Measurements from ENCODE around the gene FRMD1. TPM values are rescaled to one million over a fixed set of nuclear protein-coding genes. Genes with fewer than 3 reads are reported as not detected.

Gene FRMD1
- total RNA-seq, 1 experiment from 2014 or later, result not detected

GRCh38 chr6:168037856-168038255 lies 41.2 kb downstream of the FRMD1 start:
- Histone ChIP-seq H3K27me3 (replicated peaks) (no peaks in the 10 kb centered on the region), H3K4me3 (no peak overlapping the region), H3K9me3 (replicated peaks) (0 out of 2 replicates have a peak, but pooled peaks cover 4% of the 10 kb centered on the region), H3K36me3 (no peaks in the 10 kb centered on the region), H3K4me1 (replicated peaks) (peaks cover 21% of the 10 kb centered on the region), H3K27ac (no peak overlapping the region)
- no peak for DNase-seq (ENCODE audit: low read depth in 1 of 2, low spot score in 2 of 2)

GRCh38 chr6:168037242-168037641 lies 41.8 kb downstream of the FRMD1 start:
- Histone ChIP-seq H3K4me3 (no peak overlapping the region), H3K9me3 (replicated peaks) (0 out of 2 replicates have a peak, but pooled peaks cover 4% of the 10 kb centered on the region), H3K27me3 (replicated peaks) (no peaks in the 10 kb centered on the region), H3K4me1 (replicated peaks) (peaks cover 27% of the 10 kb centered on the region), H3K27ac (no peak overlapping the region), H3K36me3 (no peaks in the 10 kb centered on the region)
- DNase-seq (ENCODE audit: low read depth in 1 of 2, low spot score in 2 of 2), result no peak

DNA sequence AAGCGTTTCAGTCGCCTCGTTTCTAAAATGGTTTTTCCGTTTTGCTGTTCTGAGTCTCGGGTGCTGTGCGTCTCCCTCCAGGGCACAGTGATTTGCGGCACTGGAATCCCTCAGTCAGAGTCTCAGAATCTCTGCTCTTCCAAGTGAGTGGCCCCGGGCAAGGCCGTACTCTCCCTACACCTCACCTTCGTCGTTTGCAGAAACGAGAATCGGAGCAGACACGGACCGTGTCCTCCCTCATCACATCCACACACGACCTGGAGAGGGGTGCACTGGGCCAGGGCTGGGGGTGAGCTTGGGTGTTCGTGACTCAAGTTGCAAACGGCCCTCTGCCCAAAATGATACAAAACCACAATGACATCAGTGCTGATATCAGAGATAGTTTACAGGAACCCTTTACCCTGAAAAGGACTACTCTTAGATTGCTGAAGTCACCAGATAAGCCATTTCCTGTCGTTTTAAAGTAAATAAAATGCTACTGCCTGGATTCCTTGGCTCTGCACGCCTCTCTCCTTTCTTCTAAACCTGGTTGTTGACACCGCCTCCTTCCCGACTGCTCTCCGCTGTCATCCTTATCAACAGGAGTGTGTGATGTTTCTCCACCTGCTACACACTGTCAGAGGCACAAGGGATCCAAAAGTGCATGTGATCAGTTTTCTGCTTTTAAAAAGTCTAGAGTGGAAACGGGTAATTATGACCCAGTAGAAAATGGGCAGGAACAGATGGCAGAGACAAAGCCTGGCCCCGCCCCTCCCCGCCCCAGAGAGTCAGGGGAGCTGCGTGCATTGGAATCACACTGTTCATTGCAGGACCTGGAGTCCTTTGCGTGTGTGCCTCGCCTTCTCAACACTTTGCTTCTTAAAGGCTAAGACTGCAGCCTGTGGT lies 43.1 kb downstream of the FRMD1 start:
- Histone ChIP-seq H3K4me3 (peak overlapping the region; percentile 19), H3K36me3 (no peaks in the 10 kb centered on the region), H3K9me3 (replicated peaks) (0 out of 2 replicates have a peak, but pooled peaks cover 4% of the 10 kb centered on the region), H3K27ac (peak overlapping the region; percentile 61), H3K4me1 (replicated peaks) (peaks cover 41% of the 10 kb centered on the region), H3K27me3 (replicated peaks) (no peaks in the 10 kb centered on the region)
- DNase-seq (ENCODE audit: low read depth in 1 of 2, low spot score in 2 of 2), result peak in 1 of 2 experiments; percentile 45

DNA sequence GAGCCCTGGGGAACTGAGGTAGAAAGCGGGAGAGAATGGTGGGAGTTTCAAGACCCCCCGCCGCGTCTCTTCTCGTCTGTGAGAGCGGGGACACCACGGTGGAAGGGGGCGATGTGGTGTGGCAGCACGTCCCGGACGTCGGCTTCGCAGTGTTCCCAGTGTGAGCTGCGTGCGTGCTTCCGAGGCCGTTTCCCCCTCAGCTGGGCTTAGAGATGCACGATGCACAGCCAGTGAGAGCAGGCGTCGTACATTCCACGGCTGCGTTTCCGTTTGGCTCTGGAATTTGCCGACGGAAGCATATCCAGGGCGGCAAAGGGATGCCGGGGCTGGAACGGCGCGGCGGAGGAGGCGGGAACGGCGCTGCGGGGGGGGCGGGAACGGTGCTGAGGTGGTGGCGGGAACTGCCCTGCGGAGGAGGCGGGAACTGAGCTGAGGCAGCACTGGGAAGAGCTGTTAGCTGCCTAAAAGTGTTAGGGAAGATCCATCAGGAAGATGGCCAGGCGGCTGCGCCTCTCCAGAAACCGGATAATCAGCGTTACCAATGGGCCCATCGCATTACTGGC lies 43.8 kb downstream of the FRMD1 start:
- Histone ChIP-seq H3K27ac (peak overlapping the region; percentile 61), H3K36me3 (no peaks in the 10 kb centered on the region), H3K9me3 (replicated peaks) (0 out of 2 replicates have a peak, but pooled peaks cover 4% of the 10 kb centered on the region), H3K4me1 (replicated peaks) (peaks cover 42% of the 10 kb centered on the region), H3K4me3 (peak overlapping the region; percentile 19), H3K27me3 (replicated peaks) (no peaks in the 10 kb centered on the region)
- DNase-seq (ENCODE audit: low read depth in 1 of 2, low spot score in 2 of 2), result peak; percentile 39 to 80

- H3K4me1 ChIP-seq (replicated peaks), result peaks cover 42% of the 10 kb centered on the region
- H3K27ac ChIP-seq, result peak overlapping the region; percentile 61; the same call in 1 of the 2 replicates
- DNase-seq (ENCODE audit: low read depth in 1 of 2, low spot score in 2 of 2), result no peak
- 0 out of 2 replicates have a peak, but pooled peaks cover 4% of the 10 kb centered on the region for H3K9me3 ChIP-seq (replicated peaks)
- H3K27me3 ChIP-seq (replicated peaks), result no peaks in the 10 kb centered on the region
- no peaks in the 10 kb centered on the region for H3K36me3 ChIP-seq
- H3K4me3 ChIP-seq, result no peak overlapping the region
Measured at GRCh38 chr6:168034537-168034936, 44.5 kb downstream of the FRMD1 start.

DNA sequence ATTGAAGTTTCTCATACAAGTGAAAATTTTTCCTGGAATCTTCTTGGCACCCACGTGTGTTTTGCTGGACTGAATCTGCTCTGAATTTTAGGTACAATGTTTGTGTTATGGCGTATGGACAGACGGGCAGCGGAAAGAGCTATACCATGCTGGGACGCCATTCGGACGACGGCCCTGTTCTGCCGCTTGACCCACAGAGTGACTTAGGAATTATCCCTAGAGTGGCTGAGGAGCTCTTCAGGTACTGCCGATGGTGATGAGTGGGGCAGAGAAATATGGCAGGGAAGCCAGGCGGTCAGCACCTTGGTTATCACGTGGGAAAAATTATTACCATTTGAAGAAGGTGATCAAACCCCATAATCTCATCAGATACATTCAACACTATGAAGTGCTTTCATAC lies 45.2 kb downstream of the FRMD1 start:
- H3K4me3 ChIP-seq, result no peak overlapping the region
- H3K27ac ChIP-seq, result no peak overlapping the region
- no peaks in the 10 kb centered on the region for H3K36me3 ChIP-seq
- no peaks in the 10 kb centered on the region for H3K27me3 ChIP-seq (replicated peaks)
- 0 out of 2 replicates have a peak, but pooled peaks cover 4% of the 10 kb centered on the region for H3K9me3 ChIP-seq (replicated peaks)
- H3K4me1 ChIP-seq (replicated peaks), result peaks cover 42% of the 10 kb centered on the region
- no peak for DNase-seq (ENCODE audit: low read depth in 1 of 2, low spot score in 2 of 2)

- no peak overlapping the region for H3K4me3 ChIP-seq
- no peaks in the 10 kb centered on the region for H3K27me3 ChIP-seq (replicated peaks)
- 0 out of 2 replicates have a peak, but pooled peaks cover 4% of the 10 kb centered on the region for H3K9me3 ChIP-seq (replicated peaks)
- peak overlapping the region; percentile 84 for H3K27ac ChIP-seq
- peaks cover 42% of the 10 kb centered on the region for H3K4me1 ChIP-seq (replicated peaks)
- DNase-seq (ENCODE audit: low read depth in 1 of 2, low spot score in 2 of 2), result peak; percentile 80 to 86
- H3K36me3 ChIP-seq, result no peaks in the 10 kb centered on the region
Measured at GRCh38 chr6:168032005-168032760, 46.8 kb downstream of the FRMD1 start.

DNA sequence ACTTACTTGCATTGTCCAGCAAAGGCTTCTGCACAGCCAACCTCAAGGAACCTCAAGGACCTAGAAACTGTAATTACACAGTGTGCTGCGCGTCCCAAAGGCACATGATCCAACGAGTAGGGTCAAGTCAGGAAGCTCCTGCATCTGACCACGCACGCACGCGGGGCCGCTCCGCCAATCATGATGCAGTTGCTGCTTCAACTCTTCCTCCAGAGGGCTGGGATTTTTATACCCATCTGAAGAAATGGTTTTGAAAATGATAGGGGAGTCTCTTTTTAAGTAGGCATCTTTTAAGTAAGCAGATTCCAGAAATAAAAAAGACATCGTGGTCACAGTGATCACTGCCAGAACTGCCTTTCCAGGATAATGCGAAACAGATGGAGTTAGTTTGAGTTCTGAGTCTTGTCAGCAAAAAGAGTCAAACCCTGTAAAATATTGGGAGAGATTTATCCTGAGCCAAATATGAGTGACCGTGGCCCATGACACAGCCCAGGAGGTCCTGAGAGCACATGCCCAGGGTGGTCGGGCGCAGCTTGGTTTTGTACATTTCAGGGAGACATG lies 47.5 kb downstream of the FRMD1 start:
- Histone ChIP-seq H3K27me3 (replicated peaks) (no peaks in the 10 kb centered on the region), H3K9me3 (replicated peaks) (0 out of 2 replicates have a peak, but pooled peaks cover 4% of the 10 kb centered on the region), H3K4me3 (no peak overlapping the region), H3K27ac (peak overlapping the region; percentile 84), H3K36me3 (no peaks in the 10 kb centered on the region), H3K4me1 (replicated peaks) (peaks cover 39% of the 10 kb centered on the region)
- no peak for DNase-seq (ENCODE audit: low read depth in 1 of 2, low spot score in 2 of 2)

DNA sequence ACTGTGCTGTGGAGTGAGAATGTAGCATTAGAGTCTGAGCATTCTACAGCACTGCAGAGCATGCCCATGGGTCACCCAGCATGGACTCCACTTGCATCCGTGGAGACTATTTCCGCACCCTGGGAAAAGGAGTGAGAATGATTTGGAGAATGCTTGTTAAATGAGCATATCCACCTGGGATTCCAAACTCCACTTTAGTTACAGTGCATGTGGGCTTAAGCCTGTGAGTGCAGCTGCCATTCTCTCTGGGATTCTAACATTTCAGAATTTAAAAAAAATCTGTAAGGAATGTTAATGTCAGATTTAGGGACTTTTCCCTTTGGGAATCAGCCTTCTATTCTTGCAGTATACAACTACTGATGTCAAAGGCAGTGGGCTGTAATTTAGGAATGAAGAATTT lies 48.1 kb downstream of the FRMD1 start:
- Histone ChIP-seq H3K27ac (no peak overlapping the region), H3K4me3 (no peak overlapping the region), H3K36me3 (no peaks in the 10 kb centered on the region), H3K9me3 (replicated peaks) (0 out of 2 replicates have a peak, but pooled peaks cover 4% of the 10 kb centered on the region), H3K27me3 (replicated peaks) (no peaks in the 10 kb centered on the region), H3K4me1 (replicated peaks) (peaks cover 33% of the 10 kb centered on the region)
- DNase-seq (ENCODE audit: low read depth in 1 of 2, low spot score in 2 of 2), result no peak

DNA sequence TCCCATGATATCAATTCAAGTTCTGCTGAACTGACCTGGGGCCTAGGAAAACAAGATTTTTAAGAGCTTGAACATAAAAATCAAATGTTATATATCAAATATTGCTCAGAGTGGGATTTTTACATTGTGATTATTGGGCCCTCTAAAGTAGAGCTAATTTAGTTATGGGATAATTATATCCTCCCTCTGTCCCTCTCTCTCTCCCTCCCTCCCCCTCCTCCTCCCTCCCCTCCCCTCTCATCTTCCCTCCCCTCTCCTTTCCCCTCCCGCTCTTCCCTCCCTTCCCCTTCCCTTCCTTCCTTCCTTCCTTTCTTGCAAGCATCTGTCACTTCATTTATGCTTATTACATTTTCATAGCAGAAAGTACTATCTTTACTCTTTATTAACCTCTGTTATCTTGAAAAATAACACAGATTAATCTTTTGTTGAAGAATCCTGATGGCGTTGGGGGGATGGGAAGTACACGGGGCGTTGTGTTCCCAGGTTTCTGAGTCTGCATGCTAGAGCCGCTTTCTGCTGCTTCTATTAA lies 48.7 kb downstream of the FRMD1 start:
- H3K36me3 ChIP-seq, result no peaks in the 10 kb centered on the region

GRCh38 chr6:168029459-168030217 lies 49.4 kb downstream of the FRMD1 start:
- H3K4me1 ChIP-seq (replicated peaks), result peaks cover 29% of the 10 kb centered on the region
- no peaks in the 10 kb centered on the region for H3K27me3 ChIP-seq (replicated peaks)
- H3K27ac ChIP-seq, result no peak overlapping the region
- DNase-seq (ENCODE audit: low read depth in 1 of 2, low spot score in 2 of 2), result no peak
- no peaks in the 10 kb centered on the region for H3K36me3 ChIP-seq
- H3K4me3 ChIP-seq, result no peak overlapping the region
- no peaks in the 10 kb centered on the region for H3K9me3 ChIP-seq (replicated peaks)

More for the DNA sequence above, 48.7 kb downstream of the FRMD1 start:
- no peaks in the 10 kb centered on the region for H3K27me3 ChIP-seq (replicated peaks)
- H3K27ac ChIP-seq, result no peak overlapping the region
- H3K4me1 ChIP-seq (replicated peaks), result peaks cover 27% of the 10 kb centered on the region
- no peak overlapping the region for H3K4me3 ChIP-seq
- no peaks in the 10 kb centered on the region for H3K9me3 ChIP-seq (replicated peaks)
- no peak for DNase-seq (ENCODE audit: low read depth in 1 of 2, low spot score in 2 of 2)

DNA sequence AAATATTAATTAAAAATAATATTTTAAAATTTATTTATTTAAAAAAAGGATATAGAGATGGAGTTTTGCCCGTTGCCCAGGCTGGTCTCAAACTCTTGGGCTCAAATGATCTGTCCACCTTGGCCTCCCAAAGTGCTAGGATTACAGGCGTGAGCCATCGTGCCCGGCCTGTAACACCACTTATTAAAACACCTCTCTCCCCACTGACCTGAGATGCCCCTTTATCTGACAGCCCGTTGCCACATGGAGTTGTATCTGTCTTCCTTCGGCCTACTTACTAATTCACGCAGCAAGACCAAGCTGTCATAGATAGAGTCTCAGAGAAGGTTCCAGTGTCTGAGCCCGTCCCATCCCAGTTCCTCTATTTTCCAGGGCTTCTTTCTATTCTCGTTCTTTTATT lies 50.8 kb downstream of the FRMD1 start:
- Histone ChIP-seq H3K27ac (no peak overlapping the region), H3K27me3 (replicated peaks) (no peaks in the 10 kb centered on the region), H3K9me3 (replicated peaks) (no peaks in the 10 kb centered on the region), H3K36me3 (no peaks in the 10 kb centered on the region), H3K4me3 (no peak overlapping the region), H3K4me1 (replicated peaks) (peaks cover 33% of the 10 kb centered on the region)
- no peak for DNase-seq (ENCODE audit: low read depth in 1 of 2, low spot score in 2 of 2)
